ENCODE data around the gene CIAO2B. TPM values are rescaled to one million over a fixed set of nuclear protein-coding genes. Genes with fewer than 3 reads are reported as not detected.
"Not testable (repeated sequence)": the region's sequence is repeated elsewhere in the genome, so short reads cannot be mapped to it uniquely, and the experiment has no call there.

Gene CIAO2B
- polyA plus RNA-seq, 4 donors, result 62.2 to 102 (median 84.8) TPM

DNA sequence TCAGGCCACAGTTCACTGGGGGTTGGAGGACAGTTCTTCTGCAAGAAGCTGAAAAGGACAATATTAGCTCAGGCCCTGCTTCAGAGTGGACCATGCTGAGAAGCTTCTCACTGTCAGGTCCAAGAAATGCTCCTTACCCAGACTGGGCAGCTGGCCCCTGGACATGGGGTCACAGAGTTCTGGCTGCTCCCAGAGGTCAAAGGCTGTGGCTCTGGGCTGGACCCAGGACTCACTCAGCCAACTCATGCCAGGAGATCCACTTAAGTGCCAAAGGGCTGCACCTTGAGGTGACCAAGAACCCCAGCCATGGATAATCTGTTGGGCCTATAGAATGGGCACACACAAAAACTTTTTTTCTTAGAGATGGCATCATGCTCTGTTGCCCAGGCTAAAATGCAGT is 5.2 kb upstream of the CIAO2B start:
- no peak for DNase-seq (ENCODE audit: low read depth in 4 of 4, low spot score in 3 of 4)

DNA sequence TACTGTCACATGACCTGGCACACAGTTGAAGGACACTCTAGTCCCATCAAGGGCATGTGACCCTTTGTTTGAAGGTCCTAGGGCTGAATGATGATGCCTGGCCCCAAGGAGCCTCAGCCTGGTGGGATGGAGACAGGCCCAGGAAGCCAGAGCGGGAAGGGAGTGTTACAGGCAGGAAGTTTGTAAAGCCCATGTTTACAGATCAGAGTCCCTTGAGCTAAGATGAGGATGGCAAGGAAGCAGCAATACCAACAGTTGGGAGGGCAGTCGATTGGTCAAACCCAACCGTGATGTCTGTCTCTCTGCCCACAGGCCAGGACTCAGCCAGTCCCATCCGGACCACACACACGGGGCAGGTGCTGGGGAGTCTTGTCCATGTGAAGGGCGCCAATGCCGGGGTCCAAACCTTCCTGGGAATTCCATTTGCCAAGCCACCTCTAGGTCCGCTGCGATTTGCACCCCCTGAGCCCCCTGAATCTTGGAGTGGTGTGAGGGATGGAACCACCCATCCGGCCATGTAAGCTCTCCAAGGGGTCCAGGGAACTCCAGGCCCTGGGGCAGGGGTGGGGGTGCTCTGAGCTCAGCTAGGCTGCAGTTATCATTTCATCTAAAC is 3.6 kb upstream of the CIAO2B start:
- no peak for DNase-seq (ENCODE audit: low read depth in 4 of 4, low spot score in 3 of 4)

- DNase-seq (ENCODE audit: low read depth in 4 of 4, low spot score in 3 of 4), result no peak
These were observed 2.8 kb upstream of the CIAO2B start for GRCh38 chr16:66936889-66937554.

- DNase-seq (ENCODE audit: low read depth in 4 of 4, low spot score in 3 of 4), result no peak
These were observed 2.3 kb upstream of the CIAO2B start for GRCh38 chr16:66936462-66936861.

DNA sequence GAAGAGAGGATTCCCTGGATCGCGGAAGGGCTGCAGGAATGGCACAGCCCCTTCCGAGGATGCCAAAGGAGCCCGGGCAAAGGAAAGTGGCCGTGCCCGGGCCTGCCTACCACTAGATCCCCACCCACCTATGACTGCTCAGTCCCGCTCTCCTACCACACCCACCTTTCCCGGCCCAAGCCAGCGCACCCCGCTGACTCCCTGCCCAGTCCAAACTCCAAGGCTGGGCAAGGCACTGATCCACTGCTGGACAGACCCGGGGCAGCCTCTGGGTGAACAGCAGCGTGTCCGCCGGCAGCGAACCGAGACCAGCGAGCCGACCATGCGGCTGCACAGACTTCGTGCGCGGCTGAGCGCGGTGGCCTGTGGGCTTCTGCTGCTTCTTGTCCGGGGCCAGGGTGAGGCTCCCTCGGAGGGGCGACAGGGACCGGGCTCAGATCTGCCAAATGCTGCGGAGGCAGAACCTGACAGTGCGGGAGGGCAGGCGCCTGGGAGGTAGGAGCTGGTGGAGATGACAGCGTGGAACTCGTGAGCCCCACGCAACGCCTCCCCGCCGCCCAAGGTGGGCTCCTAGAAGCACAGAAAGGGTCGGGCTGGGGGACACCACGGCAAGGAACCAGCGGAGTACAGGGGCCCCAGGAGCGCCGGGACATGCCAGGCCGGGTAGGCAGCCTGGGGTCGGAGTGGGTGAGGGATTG is 1.3 kb upstream of the CIAO2B start, which contains the start of gene CES2:
CES2 (plus strand) TSS at position 203 of the 698 bp plus-strand sequence; CDS start at position 323, 120 bp downstream.
- DNase-seq (ENCODE audit: low read depth in 4 of 4, low spot score in 3 of 4), result no peak

DNA sequence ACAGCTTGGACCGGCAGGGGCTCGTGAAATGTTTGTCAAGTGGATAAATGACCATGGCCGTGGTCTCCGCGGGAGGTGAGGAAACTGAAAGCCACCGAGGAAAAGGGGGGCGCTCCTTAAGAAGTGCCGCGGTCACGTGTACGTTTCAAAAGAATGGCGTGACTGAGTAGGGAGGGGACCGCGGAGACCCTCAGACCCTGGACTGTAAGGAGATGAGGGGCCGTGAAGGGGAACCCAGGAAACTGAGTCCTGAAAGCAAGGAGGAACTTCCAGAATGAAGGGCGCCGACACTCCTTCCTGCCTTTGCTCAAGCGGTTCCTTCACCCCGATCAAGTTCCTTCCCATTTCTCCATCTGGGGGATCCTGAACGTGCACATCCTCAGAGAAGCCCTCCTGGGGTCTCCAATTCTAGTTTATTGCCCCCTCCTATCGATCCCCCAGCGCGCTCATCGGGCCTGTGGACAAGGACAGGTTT is 674 bp upstream of the CIAO2B start:
- DNase-seq (ENCODE audit: low read depth in 4 of 4, low spot score in 3 of 4), result not testable (repeated sequence)

DNA sequence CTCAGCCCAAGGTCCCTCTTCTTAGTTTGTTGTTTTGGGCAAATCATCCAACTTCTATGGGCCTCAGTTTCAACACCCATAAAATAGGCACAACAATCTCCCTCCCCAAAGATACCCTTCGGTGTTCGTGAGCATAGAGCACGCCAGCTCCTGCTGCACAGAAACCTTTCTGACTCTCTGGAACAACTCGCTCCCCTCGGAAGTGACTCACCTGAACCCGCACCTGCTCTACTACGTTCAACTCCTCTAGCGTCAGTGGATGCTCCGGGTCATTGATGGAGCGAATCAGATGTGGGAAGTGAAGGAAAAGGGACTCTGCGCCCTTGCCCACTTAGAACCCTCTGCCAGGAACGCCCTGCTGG is 445 bp downstream of the CIAO2B start:
- DNase-seq (ENCODE audit: low read depth in 4 of 4, low spot score in 3 of 4), result no peak

GRCh38 chr16:66932076-66932475 is 2.1 kb downstream of the CIAO2B start:
- no peak for DNase-seq (ENCODE audit: low read depth in 4 of 4, low spot score in 3 of 4)

DNA sequence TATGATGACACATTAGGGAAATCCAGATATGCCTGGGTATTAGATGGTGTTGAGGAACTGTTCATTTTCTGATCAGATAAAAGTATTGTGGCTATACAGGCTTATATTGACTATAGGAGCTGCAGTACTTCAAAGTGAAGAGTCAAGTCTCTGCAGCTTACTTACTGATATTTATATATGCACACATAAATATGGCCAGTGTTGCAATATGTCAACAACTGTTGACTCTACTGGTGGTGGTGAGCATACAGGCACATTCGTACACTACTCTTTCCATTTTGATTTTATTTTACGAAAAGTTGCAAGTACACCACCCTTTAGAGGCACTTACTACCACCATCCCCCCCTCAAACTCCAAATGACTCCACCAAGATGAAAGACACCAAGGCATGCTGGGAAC is 2.5 kb downstream of the CIAO2B start:
- DNase-seq (ENCODE audit: low read depth in 4 of 4, low spot score in 3 of 4), result no peak

- no peak for DNase-seq (ENCODE audit: low read depth in 4 of 4, low spot score in 3 of 4)
These were observed 4.0 kb downstream of the CIAO2B start for GRCh38 chr16:66930189-66930588.

- DNase-seq (ENCODE audit: low read depth in 4 of 4, low spot score in 3 of 4), result no peak
These were observed 5.4 kb downstream of the CIAO2B start for GRCh38 chr16:66928702-66929388.

DNA sequence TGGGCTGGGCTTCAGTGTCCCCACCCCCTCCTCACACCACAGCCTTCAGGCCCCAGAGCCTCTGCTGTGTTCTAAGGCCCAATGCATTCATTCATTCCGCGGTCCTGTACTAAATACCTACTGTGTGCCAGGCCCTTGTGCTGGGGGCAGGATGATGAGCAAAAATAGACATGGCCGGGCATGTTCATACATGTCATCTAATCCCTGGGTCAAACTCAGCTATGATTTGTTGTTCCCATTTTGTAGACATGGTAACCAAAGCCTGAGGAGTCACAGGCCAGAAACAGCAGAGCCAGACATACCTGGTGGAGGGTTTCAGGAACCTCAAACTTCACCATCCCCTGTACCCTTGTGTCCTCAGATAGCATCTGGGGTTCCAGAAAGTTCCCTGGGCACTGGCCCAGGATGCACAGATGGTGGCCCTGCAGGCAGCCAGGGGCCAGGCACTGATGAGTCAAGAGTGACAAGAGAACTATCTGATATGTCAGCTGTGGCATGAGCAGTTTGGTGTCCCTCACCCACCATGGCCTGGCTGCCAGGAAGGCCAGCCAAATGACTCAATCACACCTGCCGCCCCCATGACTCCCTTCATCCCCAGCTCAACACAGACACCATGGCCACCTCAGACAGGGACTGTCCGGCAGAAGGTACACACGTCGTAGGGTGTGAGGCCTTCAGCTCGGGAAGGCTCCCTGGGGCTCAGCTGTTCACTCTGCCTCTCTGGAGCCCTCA is 6.1 kb downstream of the CIAO2B start:
- DNase-seq (ENCODE audit: low read depth in 4 of 4, low spot score in 3 of 4), result no peak

DNA sequence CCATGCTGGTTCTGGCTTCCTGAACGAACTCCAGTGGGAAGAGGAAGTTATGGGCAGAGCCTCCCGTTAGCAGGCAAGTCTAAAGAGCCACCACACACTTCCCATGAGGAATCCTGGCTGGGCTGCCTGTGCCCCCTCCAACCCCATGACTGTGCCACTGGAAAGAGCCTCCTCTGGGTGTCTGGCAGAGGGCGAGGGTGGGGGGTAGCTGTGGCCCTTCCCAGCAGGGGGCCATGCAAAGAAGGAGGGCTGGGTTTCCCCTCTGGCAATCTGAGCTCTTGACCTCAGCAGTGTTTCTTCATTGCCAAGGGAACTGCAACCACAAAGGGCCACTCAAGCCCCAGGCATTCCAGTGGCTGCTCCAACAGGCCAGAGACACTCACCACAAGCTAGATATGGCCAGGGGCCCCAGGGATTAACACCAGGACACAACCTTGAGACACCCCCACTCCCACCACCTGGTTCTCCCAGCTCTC is 7.2 kb downstream of the CIAO2B start:
- no peak for DNase-seq (ENCODE audit: low read depth in 4 of 4, low spot score in 3 of 4)

- no peak for DNase-seq (ENCODE audit: low read depth in 4 of 4, low spot score in 3 of 4)
These were observed 7.8 kb downstream of the CIAO2B start for GRCh38 chr16:66926171-66926947.

- DNase-seq (ENCODE audit: low read depth in 4 of 4, low spot score in 3 of 4), result no peak
These were observed 8.8 kb downstream of the CIAO2B start, which contains the start of gene RRAD for GRCh38 chr16:66925322-66925840. TSS of gene RRAD (minus strand) at chr16:66925535. CDS start at chr16:66925179, 356 bp downstream.

- no peak for DNase-seq (ENCODE audit: low read depth in 4 of 4, low spot score in 3 of 4)
These were observed 9.5 kb downstream of the CIAO2B start for GRCh38 chr16:66924527-66925321.

GRCh38 chr16:66923866-66924265 is 10.3 kb downstream of the CIAO2B start:
- DNase-seq (ENCODE audit: low read depth in 4 of 4, low spot score in 3 of 4), result no peak

GRCh38 chr16:66923247-66923731 is 10.9 kb downstream of the CIAO2B start:
- no peak for DNase-seq (ENCODE audit: low read depth in 4 of 4, low spot score in 3 of 4)

All from left renal pelvis (tissue), 4 donors.